Measurements from ENCODE around the gene TVP23A. TPM values are rescaled to one million over a fixed set of nuclear protein-coding genes. Genes with fewer than 3 reads are reported as not detected.
"Not testable (repeated sequence)": the region's sequence is repeated elsewhere in the genome, so short reads cannot be mapped to it uniquely, and the experiment has no call there.

TVP23A gene
- polyA plus RNA-seq, 1 experiment = not detected

DNA sequence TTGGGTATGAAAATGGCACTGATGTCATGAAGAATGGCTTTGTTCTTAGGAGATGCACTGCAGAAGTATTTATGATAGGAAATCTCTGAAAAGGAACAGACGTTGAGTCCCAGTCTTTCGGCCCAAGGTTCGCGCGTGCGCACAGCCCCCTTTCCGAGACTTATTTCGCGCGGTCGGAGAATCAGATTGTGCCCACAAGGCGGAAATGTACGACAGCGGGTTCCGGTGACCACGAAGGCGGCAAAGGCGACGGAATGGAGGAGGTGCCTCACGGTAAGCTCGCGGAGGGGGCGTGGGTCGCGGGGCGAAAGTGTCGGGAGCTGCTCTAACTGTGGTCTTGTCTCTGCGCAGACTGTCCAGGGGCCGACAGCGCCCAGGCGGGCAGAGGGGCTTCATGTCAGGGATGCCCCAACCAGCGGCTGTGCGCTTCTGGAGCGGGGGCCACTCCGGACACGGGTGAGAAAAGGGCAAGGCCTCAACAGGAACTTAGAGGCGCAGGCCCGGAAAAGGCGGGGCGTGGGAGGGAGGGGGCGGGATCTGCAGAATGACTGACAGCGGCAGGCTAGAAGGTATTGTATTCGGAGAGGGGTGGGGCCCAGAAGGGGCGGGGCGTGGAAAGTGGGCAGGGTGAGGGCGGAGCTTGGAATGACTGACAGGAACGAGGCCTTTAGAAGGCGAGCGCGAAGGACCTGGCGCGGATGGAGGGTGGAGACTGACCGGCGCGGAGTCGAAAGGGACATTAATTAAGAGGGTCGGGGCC is 74.8 kb downstream of the TVP23A start, which contains the start of gene NUBP1:
Gene NUBP1 (plus strand): TSS at position 233 of the 760 bp plus-strand sequence. CDS start 22 bp downstream, at position 255.
- DNase-seq (ENCODE audit: low read depth) = peak; percentile 91
- Histone ChIP-seq H3K4me3 (ENCODE audit: low read depth, low read length) (peak within 1 kb of the TSS; percentile 46), H3K36me3 (ENCODE audit: control insufficient read depth, insufficient read depth, low read length) (no peaks in the 10 kb centered on the region), H3K27me3 (ENCODE audit: control insufficient read depth, insufficient read depth, low read length) (no peaks in the 10 kb centered on the region)
- ChIA-PET POLR2A (interaction anchor here (0.5 to 0.7 kb wide), 4 partner anchors 200 to 1123 kb away, joined by 3 to 5 read pairs (median 4); no protein-coding TSS in a partner anchor), CTCF (interaction anchor here (0.7 to 1.3 kb wide), 9 partner anchors 8 to 457 kb away, joined by 3 to 5 read pairs (median 3); no protein-coding TSS in a partner anchor)
- TF ChIP-seq, protein P1, sequence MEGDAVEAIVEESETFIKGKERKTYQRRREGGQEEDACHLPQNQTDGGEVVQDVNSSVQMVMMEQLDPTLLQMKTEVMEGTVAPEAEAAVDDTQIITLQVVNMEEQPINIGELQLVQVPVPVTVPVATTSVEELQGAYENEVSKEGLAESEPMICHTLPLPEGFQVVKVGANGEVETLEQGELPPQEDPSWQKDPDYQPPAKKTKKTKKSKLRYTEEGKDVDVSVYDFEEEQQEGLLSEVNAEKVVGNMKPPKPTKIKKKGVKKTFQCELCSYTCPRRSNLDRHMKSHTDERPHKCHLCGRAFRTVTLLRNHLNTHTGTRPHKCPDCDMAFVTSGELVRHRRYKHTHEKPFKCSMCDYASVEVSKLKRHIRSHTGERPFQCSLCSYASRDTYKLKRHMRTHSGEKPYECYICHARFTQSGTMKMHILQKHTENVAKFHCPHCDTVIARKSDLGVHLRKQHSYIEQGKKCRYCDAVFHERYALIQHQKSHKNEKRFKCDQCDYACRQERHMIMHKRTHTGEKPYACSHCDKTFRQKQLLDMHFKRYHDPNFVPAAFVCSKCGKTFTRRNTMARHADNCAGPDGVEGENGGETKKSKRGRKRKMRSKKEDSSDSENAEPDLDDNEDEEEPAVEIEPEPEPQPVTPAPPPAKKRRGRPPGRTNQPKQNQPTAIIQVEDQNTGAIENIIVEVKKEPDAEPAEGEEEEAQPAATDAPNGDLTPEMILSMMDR (IDR thresholded peaks at IDR 0.05; ENCODE audit: insufficient read depth, low read depth, low read length) = no peak

- TF ChIP-seq, protein P1 (IDR thresholded peaks at IDR 0.05; ENCODE audit: insufficient read depth, low read depth, low read length) = no peak
- Histone ChIP-seq H3K4me3 (ENCODE audit: low read depth, low read length) (peak overlapping the region; percentile 46), H3K36me3 (ENCODE audit: control insufficient read depth, insufficient read depth, low read length) (no peaks in the 10 kb centered on the region), H3K27me3 (ENCODE audit: control insufficient read depth, insufficient read depth, low read length) (no peaks in the 10 kb centered on the region)
- ChIA-PET CTCF (interaction anchor here (1.3 kb wide), 1 partner anchor 229 kb away, joined by 4 read pairs; no protein-coding TSS in a partner anchor), POLR2A (no interaction called here)
- DNase-seq (ENCODE audit: low read depth) = no peak
These were observed 75.4 kb downstream of the TVP23A start for GRCh38 chr16:10743227-10743609.

- no peaks in the 10 kb centered on the region for H3K27me3 ChIP-seq (ENCODE audit: control insufficient read depth, insufficient read depth, low read length)
- no peak for DNase-seq (ENCODE audit: low read depth)
- TF ChIP-seq, protein P1 (IDR thresholded peaks at IDR 0.05; ENCODE audit: insufficient read depth, low read depth, low read length) = no peak
- H3K36me3 ChIP-seq (ENCODE audit: control insufficient read depth, insufficient read depth, low read length) = no peaks in the 10 kb centered on the region
- ChIA-PET CTCF (no interaction called here), POLR2A (no interaction called here)
- H3K4me3 ChIP-seq (ENCODE audit: low read depth, low read length) = no peak overlapping the region
These were observed 76.8 kb downstream of the TVP23A start for GRCh38 chr16:10741844-10742243.

DNA sequence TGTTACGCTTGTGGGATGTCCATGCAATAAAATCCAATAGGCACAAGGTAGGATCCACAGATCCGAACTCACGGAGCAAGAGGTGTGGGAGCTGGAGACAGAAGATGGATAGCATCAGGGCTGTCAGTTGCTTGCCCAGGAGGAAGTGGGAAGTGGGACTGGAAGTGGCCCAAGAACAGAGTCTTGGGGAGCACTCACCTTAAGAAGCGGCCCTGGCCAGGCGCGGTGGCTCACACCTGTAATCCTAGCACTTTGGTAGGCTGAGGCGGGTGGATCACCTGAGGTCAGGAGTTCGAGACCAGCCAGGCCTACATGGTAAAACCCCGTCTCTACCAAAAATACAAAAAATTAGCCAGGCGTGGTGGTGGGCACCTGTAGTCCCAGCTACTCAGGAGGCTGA is 77.3 kb downstream of the TVP23A start:
- DNase-seq (ENCODE audit: low read depth); H3K27me3 ChIP-seq (ENCODE audit: control insufficient read depth, insufficient read depth, low read length); POLR2A ChIA-PET; H3K36me3 ChIP-seq (ENCODE audit: control insufficient read depth, insufficient read depth, low read length); H3K4me3 ChIP-seq (ENCODE audit: low read depth, low read length): not testable (repeated sequence)
- CTCF ChIA-PET = interaction anchor here (6.2 to 7.7 kb wide), 2 partner anchors 219 to 226 kb away, joined by 73 to 83 read pairs; no protein-coding TSS in a partner anchor

DNA sequence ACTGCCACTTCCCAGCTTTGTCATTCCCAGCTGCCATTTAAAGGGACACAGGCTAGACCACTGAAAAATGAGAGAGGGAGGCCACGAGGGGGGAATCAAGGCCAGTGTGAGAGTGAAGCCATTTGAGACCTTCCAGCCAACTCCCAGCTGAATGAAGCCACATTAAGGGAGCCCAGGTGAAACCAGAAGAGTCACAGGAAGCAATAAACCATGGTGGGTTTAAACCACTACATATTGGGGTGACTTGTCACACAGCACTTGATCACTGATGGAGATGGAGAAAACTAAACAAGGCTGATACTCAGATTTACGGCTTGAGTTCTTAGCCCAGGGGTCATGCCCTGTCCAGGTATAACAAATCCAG is 77.8 kb downstream of the TVP23A start:
- H3K27me3 ChIP-seq (ENCODE audit: control insufficient read depth, insufficient read depth, low read length) = no peaks in the 10 kb centered on the region
- H3K4me3 ChIP-seq (ENCODE audit: low read depth, low read length) = no peak overlapping the region
- no peaks in the 10 kb centered on the region for H3K36me3 ChIP-seq (ENCODE audit: control insufficient read depth, insufficient read depth, low read length)
- TF ChIP-seq, protein P1 (IDR thresholded peaks at IDR 0.05; ENCODE audit: insufficient read depth, low read depth, low read length) = no peak
- POLR2A ChIA-PET = no interaction called here
- CTCF ChIA-PET = interaction anchor here (6.2 to 7.7 kb wide), 2 partner anchors 218 to 226 kb away, joined by 73 to 83 read pairs; no protein-coding TSS in a partner anchor
- DNase-seq (ENCODE audit: low read depth) = no peak
